ENCODE data around the gene TMSB4Y. TPM values are rescaled to one million over a fixed set of nuclear protein-coding genes. Genes with fewer than 3 reads are reported as not detected.

The TMSB4Y gene
- total RNA-seq, 2 donors from 2014 or later = 1.1 to 1.9 TPM

Other genes starting within 250 kb of the TMSB4Y start
- 10 to 100 TPM; 23.1 to 46.2 TPM for gene UTY, start 223.9 kb upstream of the TMSB4Y start, total RNA-seq